GM18909 (cell line): ENCODE results near the gene SIVA1.

Experiments
- ATAC-seq: cut with Tn5 transposase; IDR thresholded peaks from one replicate; pipeline ENCODE4 v1.9.1; 2021; ENCODE audit warnings: mild to moderate bottlenecking; ENCODE audit not compliant: unreplicated experiment, poor library complexity

SIVA1 gene

GRCh38 chr14:104781271-104782077 lies 28.5 kb downstream of the SIVA1 start:
- ATAC-seq: no peak

DNA sequence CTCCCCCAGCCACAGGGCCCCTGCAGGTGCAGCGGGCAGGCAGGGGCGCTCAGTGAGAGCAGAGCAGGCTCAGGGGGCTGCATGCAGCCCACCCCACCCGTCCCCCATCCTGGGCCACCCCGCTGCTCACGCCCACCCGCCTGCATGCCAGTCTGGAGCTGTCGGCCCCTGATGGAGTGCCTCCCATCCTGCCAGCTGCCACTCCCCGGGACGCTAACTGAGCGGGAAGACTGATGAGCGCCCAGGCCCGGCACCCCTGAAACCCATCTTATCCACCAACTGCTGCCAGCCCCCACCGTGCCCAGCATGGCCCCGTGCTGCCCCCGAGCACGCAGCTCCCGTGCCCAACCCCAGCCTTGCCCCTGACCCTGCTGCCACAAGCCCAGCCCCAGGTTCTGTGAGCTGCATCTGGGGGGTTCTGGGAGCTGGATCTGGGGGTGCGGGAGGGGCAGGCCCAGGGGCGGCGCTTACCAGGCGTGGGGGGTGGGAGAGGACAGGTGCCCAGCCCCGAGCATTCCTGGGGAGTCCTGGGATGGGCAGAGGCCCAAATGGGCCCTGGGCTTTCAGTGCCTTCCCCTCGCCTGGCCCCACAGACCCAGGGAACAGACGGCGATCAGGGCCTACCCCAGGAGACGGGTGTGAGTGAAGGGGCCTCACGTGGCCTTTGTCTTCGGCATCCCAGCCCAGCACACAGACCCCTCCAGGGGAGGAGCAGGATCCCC lies 29.3 kb downstream of the SIVA1 start:
- ATAC-seq: no peak

DNA sequence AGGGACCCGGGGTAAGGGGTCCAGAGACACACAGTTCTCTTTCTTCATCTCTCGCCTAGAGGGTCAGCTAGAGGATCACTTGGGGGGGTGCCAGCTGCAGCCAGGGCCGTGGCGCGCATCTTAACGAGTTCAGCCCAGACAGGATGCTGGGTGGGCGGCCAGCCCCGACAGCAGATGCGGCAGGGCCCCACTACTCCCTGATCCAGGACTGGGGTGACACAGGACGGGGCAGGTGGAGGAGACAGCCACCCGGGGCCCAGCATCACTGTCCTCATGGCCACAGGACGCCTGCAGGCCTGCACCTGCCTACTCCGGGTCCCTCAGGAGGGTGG lies 29.8 kb downstream of the SIVA1 start:
- no peak for ATAC-seq

GRCh38 chr14:104783484-104784217 lies 30.7 kb downstream of the SIVA1 start:
- no peak for ATAC-seq

- ATAC-seq: no peak
Observed at GRCh38 chr14:104784218-104784568, 31.2 kb downstream of the SIVA1 start.

DNA sequence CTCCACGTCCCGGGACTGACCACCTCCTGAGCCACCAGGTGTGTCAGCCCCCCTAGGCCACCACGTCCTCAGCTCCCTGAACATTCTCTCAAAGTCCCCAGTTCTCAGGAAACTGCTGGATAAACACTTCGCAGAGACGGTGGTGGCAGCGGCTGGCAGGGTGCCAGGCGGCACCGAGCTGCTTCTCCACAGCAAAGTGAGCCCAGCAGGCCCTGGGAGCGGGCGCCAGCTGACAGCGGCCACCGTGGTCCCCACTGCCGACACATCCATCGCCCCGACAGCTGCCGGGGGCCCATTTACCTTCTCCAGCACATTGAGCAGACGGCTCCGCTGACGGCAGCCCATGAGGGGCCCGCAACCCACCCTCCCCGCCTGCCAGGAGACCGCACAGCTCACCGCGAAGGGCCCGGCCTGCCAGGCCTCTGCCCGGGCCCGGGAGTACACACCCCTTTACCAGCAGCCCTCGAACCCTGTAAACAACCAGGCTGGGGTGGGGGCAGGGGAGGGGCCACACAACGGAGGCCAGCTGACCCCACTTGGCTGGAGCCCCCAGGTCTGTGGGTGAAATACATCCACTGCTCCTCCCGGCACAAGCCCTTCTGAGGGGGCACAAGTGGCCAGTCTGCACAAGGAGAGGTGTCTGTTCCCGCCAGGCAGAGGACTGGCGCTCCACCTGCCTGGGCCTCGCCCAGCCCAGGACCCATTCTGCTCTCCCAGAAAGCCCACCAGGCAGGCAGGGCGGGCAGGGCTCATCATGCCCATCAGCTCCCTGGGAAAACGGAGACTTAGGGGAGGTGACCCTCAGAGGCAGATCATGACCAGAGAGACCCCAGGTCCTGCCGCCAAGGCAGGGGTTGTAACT lies 32.1 kb downstream of the SIVA1 start:
- ATAC-seq: no peak

DNA sequence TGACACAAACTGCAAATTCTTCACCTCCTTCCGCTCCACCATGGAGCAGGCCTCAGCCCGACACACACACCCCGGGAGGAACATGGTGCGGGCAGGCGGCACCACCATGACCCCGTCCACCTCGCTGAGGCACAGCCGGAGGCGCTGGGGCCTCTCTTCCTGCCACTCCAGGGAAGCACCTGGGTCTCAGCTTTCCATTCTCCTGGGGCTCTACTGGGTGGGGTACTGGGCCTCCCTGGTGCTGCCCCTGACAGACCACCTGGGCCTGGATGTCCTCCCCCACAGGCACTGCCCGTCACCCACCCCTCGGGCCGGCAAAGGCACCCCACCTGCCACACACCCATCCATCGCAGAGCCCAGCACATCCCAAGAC lies 32.7 kb downstream of the SIVA1 start:
- ATAC-seq: no peak

- no peak for ATAC-seq
Observed at GRCh38 chr14:104786091-104786586, 33.2 kb downstream of the SIVA1 start.

DNA sequence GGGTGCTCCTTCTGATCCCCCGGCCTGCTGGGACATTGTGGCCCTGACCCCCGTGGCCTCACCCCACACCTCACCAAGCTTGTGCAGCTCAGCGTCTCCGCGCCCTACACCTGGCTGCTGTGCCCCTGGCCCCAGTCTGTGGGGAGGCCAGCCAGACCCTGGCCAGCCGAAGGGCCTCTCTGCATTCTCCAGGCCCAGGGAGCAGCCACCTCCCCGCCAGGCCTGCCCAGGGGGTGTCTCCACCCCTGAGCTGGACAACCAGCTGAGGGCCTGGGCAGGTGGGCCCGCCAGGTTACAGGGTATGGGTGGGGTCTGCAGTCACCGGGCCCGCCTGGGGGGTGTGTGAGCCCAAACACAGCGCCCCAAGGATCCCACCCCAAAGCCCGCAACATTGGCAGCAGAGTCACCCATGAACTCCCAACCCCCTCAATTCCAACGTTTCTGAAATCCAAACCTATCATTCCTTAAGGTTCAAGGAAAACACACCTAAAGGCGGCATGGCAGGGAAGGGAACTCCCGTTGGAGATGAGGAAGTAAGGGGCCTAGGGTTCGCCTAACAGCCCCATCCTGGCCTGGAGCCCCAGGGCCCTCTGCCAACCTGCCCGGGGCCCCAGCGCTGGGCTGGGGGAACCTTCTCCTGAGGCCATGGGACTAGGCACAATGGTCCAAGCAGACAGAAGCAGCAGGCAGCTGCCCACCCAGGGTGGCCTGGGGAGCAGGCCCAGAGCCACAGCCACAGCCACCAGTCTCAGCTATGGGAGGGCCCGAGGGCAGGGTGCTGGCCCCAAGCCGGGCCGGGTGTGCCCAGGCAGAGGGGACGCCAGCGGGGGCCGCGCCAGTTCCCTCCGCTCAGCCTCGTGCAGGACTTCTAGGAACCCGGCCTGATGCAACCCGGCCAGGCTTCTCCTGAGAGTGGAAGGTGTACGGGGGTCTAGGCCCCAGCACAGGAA lies 34.1 kb downstream of the SIVA1 start:
- ATAC-seq: no peak

DNA sequence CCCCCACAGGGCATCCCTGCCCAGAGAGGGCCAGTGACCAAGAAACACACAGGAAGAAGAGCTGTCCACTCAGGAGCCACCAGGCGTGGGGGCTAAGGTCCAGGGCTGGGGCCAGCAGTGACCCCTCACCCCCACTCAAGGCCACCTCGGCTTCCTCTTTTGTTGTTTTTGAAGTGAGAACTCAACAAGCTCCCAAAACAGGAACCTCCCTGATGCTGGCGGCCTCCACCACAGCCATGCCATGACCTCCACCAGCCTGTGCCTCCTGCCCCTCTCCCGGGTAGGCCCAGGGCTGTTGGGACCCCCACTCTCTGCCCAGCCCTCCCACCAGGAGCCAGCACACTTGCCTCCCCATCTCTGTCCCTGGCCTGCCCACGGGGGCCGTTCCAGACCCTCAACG lies 34.8 kb downstream of the SIVA1 start:
- ATAC-seq: no peak

- ATAC-seq: no peak
Observed at GRCh38 chr14:104788161-104788818, 35.3 kb downstream of the SIVA1 start.

- no peak for ATAC-seq
Observed at GRCh38 chr14:104788873-104789663, 36.1 kb downstream of the SIVA1 start.

DNA sequence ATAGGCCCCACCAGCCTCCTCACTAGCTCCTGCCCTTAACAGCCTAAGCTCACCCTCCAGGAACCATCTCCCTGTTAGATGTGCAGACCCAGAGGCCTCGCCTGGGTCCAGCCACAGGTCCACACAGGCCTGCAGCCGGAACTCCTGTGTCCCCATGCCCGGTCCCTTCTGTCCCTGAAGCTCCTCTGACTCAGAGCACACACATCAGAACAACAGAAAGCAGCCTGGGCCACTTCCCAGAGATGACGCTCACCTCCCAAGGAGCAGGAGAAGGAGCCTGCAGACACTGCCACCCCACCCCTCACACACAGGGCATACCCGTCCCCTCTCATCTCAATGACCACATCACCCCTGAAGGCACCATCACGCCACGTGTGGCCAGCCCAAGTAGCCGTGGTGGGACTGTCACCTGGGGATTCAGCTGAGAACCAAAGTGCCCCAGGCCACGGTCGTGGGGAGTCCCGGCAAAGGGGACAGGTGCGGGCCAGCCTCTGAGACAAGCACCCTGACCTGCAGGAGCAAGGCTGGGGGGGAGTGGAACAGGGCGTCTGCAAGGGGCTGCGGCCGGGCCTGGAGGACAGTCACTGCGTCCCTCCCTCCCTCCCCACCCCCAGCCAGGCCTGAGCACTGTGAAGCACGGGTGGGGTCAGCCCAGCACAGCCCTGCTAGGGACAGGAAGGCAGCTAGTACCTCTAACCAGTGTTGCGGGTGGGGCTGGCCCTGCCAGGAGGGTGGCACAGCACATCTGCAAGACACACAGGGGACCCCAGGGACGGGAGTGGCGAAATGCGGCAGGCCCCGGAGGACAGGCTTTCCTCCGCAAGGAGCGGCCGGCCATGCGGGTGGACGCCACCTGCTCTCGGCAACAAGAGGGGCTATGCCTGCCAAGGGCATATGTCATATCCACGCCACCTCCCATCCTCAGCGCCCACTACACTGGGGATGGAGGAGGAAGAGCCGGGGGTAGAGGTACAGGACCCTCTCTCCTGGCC lies 37.1 kb downstream of the SIVA1 start:
- ATAC-seq: no peak

- no peak for ATAC-seq
Observed at GRCh38 chr14:104791425-104791824, 38.5 kb downstream of the SIVA1 start.

DNA sequence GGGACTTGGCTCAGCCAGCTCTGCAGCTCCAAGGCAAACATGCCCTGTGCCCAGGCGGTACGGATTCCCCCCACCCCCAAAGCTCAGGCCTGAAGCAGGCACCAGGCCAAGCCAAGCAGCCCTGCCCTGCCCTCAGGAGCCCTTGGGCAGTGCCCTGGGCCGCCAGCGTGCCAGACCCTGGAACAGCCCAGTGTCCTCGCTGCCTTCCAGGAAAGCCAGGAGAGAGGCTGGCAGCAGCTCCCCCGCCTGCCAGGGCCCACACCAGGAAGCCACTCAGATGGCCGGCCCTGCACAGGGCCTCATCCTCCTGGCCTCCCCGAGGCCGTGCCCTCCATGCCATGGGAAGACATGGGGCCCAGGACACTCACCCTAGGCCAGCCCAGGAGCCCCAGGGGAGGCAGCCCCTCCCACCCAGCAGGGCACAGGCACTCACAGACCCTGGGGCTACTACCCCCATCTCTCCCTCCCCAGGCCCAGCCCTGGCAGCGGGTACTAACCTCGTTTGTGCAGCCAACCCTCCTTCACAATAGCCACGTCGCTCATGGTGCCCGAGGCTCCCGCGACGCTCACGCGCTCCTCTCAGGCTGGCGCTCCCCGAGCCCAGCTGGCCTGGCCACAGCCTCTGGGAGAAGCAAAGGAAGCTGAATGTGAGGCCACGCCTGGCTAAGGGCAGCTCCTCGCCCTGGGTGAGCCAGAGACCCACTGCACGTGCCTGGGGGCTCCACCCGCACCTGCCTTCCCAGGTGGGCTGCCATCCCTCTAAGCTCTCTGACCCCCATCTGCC lies 39.3 kb downstream of the SIVA1 start:
- no peak for ATAC-seq
